NCI-H1092 (cell line): ENCODE results near the gene OSBPL3.

Experiments used
- DNase-seq: peaks from one replicate; lab custom pipeline; 2025; lab: John Stamatoyannopoulos, UW

The OSBPL3 gene

DNA sequence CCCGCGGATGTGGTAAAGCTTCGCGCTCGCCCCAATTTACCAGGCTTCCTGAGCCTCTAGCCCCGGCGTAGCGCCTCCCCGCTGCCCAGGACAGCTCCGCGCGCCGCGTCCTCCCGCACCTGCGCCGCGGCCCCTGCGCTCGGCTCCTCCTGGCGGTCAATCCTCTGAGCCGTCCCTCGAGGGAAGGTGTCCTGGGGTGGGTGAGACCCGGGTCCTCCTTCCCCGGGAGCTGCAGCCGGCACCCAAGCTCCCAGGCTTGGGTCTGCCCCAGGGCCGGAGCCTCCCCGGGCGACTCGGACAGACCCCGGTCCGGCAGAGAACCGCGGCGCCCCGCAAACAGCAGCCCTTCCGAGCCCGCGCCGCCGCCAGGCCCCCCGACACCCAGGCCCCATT lies 512 bp downstream of the OSBPL3 start:
- peak; percentile 30 for DNase-seq

DNA sequence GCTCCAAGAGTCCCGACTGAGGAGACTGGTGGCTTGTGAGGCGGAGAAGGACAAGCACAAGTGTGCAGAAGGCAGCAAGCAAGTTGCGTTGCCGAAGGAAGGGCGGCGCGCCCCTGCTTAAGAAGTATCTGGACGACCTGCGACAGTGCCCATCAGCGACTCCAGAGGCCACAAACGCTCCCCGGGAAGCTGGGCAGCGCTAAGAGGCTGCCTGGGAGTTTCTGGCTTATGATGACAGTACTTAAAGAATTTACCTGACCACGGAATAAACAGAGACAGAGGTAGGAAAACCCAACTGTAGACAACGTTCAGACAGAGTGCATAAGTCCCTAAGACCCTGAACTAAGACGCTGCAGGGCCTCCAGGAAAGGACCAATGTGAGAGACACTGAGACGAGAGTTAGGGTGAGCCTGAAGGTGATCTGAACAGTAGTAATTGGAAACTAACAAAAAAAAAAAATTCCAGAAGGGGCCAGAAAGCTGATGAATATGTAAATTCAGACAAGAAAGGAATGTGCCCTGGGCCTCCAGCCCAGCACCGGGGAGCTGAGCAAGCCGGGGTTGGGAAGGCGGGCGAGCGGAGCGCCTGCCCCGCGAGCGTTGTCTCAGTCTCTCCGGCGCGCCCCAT lies 1.0 kb downstream of the OSBPL3 start:
- no peak for DNase-seq

DNA sequence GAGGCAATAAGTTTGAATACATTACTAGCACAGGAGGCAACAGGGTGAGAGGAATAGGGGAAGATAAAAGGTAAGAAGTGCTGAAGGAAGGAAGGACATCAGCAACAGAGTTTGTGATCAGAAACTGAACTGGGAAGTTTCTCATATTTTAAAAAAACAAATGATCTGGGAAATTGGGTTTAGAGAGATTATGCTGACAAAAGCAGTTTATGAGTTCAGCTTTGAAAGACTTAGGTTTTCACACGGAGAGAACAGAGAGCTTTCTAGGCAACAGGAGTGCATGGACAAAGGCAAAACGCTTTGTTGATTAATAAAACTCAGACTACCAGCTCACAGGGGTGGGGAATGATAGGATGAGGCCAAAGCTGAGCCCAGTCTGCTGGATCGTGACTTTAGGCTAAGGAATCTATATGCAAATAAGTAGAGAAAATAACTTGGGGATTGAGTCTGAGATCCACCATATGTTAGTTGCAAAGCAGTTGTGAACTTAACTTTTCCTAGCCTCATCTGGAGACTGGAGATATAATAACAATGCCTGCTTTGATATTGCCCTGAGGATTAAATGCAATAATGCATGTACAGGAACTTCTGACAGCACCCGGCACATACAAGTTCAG lies 4.2 kb downstream of the OSBPL3 start:
- no peak for DNase-seq

DNA sequence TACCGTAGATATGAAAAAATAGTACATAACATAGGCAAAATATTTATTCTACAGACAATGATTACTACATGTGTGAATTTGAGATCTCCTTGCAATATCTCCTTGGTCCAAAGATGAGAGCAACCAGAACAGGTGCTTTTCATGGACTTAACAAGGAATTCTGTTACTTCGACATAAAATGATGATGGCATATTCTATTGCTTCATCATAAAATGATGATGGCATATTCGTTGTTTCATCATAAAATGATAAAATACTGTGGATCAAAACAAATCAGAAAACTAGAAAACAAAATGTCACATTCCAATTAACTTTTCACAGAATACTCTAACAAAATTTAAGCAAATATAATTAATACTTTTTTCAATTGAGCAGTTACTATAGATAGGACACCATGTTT lies 4.8 kb downstream of the OSBPL3 start:
- DNase-seq, result no peak

DNA sequence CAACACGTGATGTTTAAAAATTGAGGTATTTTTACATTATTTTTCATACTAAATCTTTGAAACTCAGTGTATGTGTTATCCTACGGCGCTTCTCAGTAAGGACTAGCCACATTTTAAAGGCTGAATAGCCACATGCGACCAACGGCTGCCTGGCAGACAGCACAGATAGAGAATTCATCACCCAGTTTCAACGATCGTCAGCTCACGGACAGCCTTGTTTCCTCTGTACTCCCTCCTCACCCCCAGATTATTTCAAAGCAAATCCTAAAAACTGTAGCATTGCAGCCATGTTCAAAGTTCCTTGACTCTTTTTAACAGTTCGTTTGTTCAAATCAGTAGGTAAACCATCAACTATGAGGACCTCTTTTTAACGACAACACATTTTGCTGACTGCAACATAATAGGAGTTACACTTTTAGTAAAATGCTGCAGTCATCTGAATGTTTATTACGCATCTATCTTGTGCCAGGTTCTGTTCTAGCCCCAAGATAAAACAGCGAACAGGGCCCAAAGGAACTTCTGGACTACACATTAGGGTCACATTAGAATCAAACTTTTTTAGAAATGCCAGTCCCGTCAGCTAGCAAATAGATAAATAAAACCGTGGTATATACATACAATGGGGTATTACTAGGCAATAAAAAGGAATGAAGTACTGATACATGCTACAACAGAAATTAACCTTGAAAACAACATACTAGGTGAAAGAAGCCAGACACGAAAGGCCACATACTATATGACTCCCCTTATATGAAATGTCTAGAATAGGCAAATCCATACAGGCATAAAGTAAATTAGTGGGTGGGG lies 5.7 kb downstream of the OSBPL3 start:
- DNase-seq, result no peak

DNA sequence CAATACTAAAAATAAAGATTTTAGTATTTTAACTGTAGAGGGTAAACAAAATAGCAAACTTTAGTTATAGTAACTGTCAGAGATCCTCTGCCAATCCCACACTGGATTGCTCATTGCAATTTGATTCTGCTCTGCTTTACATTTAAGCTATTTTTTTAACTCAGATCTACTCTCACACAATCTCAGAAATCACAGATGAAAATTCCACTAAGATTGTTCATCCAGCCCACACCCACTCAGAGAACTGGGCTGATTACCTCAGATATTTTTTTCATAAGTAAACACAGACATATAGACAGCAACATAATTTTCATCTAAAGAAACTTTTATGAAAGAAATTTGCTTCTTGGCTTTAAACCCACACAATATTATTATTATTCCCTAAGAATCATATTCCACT lies 7.0 kb downstream of the OSBPL3 start:
- DNase-seq, result no peak

DNA sequence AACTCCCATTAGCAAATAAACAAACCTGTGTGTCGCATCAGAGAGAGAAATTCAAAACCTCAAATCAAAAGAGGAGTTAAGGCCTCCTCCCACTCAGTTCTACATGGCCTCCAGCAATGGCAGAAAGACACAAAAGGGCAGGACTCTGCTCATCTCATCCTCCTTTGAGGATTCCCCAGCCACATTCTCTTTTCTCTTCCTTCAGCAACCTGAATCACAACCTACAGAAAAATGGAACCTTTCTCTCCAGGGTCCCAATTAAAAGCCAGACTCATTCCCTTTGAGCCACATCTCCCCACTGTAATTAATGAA lies 7.9 kb downstream of the OSBPL3 start:
- no peak for DNase-seq

DNA sequence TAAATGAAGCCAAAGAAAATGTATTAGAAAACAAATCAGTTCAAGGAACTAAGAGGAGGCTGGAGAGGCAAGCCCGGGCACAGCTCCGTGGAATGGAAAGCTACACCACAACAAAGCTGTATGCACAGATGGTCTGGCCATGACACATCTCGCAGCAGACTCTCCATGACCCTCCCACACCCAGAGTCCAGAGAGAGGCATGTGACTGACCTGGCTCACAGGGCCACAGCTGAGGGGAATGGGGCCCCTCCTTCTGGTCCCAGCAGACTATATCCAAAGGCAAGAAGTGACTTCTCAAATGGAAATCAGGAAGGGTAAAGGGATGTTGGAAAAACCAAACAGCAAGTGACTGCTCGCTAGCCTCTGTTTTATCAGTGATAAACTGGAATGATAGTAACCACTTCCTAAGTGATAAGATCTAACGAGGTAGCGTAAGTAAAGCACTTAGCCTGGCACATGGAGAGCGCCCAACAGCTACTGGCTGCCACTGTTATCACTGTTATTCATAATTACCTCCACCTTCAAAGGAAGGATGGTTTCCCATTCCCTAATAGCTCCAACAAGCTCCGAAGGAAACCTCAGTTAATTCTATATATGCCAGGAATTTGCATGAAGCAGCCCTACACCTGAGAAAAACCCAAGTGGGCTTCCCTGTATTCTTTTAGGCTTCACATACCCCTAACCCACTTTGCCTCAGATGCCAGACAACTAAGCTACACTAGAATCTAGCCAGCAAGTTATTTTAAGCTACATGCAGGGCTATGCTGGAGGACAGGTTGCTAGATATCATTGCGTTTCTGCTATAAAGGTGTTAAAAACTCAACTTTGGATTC lies 8.4 kb downstream of the OSBPL3 start:
- DNase-seq, result no peak

DNA sequence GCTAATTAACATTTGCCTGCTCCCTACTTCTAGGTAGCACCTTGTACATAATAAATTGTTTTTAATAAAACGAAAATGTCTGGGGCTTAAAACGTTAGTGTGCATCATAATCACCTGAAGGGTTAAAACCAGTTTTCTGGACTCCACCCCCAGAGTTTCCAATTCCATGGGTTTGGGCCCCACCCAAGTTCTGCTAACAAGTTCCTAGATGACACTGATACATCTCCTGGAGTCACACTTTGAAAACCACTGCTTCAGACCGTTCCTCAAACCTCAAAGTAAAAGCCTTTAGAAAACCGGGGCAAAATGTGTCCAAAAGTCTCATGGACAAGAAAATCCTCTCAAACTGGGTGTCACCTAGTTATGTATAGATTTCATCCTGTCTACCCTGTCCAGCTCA lies 9.3 kb downstream of the OSBPL3 start:
- DNase-seq, result no peak

DNA sequence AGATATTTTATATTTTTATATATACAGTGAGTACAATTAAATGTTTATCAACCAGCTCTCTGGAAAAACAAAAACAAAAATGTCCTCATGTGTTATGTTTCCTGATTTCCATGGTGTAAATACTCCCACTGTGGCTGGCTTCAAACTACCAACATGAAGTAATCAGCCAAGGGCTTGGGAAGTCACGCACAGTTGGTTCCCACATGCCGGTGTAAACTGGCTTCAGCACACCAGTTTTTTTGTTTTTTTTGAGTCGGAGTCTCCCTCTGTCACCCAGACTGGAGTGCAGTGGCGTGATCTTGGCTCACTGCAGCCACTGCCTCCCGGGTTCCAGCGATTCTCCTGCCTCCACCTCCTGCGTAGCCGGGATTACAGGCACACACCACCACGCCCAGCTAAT lies 11.8 kb downstream of the OSBPL3 start:
- no peak for DNase-seq

DNA sequence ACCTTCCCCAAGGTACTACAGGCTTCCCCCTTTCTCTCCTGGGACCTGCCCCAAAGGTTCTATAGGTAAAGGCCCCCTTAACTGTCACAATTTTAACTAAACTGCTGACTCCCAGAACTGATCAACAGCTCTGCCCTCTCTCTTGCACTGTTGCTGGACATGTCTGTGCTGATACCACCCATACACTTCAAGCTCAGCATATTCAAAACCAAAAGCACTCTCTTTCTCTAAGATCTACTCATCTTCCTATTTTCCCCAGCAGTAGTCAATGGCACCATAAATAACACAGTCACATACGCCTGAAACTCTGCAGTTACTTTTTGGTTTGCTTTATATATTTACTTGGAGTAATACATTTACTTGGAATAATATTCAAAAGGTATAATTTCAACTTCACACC lies 12.3 kb downstream of the OSBPL3 start:
- no peak for DNase-seq

DNA sequence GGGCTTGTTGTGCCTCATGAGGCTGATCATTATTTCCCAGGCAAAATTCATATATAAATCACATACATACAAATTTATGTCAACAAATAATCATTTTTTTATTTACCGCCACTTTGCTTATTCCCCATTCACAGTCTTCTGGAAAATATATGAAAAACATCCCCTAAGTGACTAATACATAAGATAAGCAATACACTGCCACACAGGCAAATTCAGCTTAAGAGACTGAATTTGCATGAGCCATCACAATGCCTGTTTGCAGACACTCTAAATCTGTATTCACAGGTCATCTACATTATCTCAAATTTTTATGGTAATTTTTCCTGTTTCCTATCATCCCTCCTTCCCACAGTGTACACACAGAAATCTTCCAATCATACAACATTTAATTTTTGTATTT lies 13.2 kb downstream of the OSBPL3 start:
- DNase-seq, result no peak

DNA sequence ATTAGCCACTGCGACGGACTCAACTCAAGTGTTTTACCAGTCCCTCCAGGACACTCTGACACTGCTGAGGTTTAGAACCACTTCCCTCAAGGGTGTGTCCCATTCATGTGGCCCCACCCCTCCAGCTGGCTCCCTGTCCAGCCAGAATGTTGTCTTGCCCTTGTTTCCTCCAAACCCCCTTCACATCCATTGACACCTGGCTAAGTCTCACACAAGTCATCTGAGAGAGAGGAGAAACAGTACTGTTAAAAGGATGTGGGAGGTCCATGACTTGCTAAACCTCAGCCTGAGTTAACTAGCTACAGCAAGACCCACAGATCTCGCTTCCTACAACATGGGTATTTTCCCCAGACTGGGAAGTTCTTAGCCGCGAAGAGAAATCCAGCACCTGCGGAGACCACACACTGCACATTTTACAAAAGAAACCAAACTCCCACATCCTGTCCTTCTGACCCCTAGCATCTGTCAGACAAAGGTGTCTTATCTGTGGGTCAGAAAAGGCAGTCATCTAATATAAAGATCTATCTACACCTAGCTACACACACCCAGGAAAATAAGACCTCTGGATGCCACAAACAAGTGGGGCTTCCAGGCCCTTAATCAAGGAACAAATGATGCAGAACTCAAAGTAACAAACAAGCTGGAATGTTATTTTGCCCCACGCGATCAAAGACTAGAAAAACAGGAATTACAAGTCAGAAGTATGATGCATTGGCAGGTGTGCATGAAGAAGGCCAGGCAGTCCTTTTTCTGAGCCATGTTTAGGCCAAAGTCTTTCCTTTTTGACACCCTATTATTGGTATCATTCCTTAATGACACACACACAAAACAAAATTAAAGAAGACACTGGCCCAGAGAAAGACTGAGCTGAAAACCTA lies 13.9 kb downstream of the OSBPL3 start:
- no peak for DNase-seq

DNA sequence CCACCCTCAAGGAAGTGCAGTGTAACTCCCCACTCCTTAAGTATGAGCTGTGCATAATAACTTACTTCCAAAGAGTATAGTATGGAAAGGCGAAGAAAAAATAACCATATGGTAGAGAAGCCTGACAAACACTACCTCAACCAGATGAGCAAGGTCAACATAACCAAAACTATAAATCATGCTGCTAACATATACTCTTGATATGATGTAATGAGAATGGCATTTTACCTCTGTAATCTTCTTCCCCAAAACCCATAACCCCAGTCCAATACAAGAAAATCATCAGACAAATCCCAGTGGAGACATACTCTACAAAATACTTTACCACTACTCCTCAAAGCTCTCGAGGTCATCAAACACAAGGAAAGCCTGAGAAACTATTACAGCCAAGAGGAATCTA lies 15.8 kb downstream of the OSBPL3 start:
- no peak for DNase-seq

DNA sequence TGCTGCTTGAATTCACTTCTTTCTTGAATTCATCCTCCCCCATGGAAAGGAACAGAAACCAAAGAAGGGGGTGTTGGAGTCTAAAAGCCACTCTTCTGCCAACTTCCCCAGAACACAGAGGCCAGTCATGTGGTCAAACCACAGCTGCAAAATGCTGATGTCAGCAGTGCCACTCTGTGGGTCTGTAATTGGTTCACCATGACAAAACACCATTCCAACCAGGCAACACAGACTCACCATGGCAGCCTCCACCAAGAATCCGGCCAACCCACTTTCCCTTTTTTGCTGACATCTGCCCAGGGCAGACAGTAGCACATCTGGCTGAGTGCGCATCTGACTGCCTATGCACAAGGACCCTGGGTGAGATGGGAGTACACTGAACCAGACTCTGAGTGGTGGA lies 16.8 kb downstream of the OSBPL3 start:
- no peak for DNase-seq

DNA sequence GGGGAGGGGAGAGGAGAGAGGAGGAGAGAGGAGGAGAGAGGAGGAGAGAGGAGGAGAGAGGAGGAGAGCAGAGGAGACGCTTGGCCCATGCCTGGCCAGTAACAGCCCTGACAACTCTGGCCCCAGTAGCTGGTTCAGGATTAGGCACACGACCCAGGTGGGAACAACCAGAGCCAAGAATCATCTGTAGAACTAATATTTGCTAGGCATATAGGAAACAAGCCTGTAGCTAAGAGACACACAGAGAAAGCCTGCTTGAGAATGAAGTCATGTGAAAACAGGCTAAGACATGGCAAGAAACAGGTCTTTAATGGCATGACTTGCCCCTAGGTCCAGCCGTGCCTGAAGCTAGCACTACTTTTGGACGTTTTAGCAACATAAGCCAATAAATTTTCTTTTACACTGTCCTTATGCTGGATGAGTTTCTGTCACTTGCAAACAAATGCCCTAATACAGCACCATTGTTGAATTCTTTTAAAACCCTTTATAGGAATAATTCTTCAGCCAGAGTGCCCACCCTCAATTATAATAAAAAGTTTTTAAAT lies 17.5 kb downstream of the OSBPL3 start:
- DNase-seq, result no peak

DNA sequence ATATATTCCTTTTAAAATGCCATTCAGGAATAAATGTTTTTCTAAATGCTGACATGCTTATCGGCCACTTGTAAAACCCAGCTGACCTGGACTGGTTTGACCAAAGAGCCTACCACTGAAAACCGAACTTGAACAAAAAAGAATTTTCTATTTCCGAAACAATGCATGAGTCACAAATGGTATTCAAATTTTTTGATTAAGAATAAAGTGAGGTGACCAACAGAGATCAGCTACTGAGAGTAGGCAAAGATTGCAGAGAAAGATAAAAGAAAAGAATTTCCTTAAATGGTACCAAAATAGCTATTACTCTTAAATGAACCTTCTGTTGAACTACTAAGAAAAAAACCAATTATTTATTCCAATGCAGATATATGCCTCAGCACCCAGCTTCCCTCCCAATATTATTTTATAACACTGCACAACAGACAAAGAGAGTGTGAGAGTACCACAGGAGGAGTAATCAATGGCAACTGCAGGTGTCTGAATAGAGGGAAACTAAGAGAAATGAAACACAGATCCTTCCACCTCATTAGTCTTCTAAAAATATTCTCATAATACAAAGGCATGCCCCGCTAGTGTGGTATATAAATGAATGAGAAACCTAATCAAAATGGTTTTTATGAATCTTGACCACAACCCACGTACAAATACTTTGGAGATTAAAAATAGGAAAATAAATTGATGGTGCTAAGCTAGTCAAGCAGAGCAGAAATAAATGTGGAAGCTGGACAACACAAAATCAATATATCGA lies 20.1 kb downstream of the OSBPL3 start:
- DNase-seq, result no peak

DNA sequence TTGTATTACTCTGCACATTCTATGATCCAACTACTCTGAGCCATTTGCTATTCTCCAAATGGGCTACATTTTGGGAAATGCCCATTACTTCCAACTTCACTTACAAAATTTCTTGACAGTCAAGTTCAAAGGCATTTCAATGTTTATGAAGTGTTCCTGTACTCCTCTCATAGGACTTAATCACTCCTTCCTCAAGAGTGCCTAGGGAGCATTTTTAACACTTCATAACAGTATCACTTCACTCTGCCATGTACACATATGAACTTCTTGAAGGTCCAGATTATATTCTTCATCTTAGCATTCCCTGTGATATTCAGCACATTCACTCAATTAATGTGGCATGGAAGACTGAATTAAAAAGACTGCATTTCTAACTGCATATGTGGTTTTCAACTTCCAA lies 21.6 kb downstream of the OSBPL3 start:
- DNase-seq, result no peak

DNA sequence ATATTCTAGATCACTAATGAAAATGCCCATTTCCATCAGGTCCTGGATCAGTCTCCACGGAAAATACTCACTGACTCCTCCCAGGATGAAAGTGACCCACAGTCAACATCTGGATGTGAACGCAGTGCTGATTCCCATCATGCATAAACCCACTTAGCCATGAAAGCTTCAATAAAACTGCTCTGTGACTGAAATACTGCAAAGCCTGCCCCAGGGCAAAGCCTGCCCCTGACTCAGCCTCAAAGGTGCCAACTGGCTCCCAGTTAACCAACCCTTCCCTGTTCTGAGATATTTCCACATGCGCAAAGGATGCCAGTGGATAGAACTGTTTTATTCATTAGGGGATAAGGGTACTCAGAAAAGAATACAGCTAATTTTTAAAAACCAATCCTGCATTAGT lies 24.0 kb downstream of the OSBPL3 start:
- no peak for DNase-seq

DNA sequence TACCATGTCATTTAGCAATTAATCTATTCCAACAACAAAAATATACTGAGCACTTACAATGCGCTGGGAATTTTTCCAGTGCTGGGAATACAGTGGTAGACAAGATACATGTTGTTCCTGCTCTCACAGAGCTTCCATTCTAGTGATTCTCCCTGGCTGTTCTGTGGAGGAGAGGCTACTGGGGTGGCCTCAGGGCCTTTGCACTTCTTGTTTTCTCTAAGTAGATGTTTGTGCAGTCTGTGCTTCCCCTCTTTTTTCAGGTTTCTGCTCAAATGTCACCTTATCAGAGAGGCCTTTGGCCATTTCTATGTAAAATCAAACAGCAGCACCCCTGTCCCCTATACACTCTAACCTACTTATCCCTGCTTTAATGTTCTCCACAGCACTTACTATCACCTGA lies 24.7 kb downstream of the OSBPL3 start:
- DNase-seq, result no peak

DNA sequence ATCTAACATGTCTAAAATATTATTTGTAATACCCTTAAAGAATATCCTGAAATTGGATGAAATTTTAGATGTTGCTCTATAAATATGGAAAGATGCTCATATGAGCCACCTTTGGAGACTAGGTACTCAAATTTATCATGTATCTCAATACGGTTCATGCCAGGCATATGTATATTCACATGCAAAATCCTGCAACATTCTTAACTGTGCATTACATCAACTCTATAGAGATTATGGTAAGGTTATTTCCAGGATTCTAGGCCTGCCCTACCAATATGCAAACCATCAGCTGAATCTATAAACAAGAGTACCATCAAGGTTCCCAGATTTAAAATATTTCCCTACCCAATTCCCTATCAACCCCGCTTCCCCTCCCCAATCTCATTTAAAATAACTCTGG lies 27.5 kb downstream of the OSBPL3 start:
- no peak for DNase-seq
